LHCN-M2 (cell line): ENCODE results near the gene NDFIP2. TPM values are rescaled to one million over a fixed set of nuclear protein-coding genes. Genes with fewer than 3 reads are reported as not detected.

Source experiments
- DNase-seq: peaks from one replicate; pipeline ENCODE4 v3.0.0-alpha.2; 2012; ENCODE audit warnings: low read depth
- total RNA-seq: library from RNA; depleted of rRNA; stranded (reverse); fragments of >200 nt; gene quantifications from 2 replicates; pipeline ENCODE4 v1.2.3, GENCODE V29; 2014

NDFIP2 gene
- total RNA-seq, 1 experiment from 2014 or later: 44.1 TPM

- no peak for DNase-seq
These were observed 22.5 kb upstream of the NDFIP2 start for GRCh38 chr13:79458436-79458835.

DNA sequence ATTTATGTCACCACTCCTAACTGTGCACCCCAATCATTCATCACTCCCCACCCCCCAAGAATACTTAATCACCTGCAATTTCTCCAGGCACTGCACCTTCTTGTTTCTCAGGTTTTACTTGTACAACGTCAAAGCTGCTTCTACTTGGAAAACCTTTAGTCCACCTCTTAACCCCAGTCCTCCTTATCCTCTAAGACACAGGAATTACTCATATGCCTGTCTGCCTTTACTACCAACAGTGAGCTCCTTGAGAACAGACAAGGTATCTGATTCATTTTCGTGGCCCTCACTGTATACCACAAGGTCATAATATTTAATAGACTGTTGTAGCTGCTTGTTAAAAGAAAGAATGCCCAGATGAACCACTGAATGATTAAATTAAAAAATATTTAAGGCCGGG is 21.0 kb upstream of the NDFIP2 start:
- DNase-seq: no peak

GRCh38 chr13:79462895-79463294 is 18.1 kb upstream of the NDFIP2 start:
- DNase-seq: peak; percentile 63

GRCh38 chr13:79463604-79464003 is 17.4 kb upstream of the NDFIP2 start:
- no peak for DNase-seq

- no peak for DNase-seq
These were observed 14.1 kb upstream of the NDFIP2 start for GRCh38 chr13:79466872-79467271.

GRCh38 chr13:79468402-79468801 is 12.6 kb upstream of the NDFIP2 start:
- DNase-seq: no peak

- DNase-seq: no peak
These were observed 12.1 kb upstream of the NDFIP2 start for GRCh38 chr13:79468819-79469218.

- no peak for DNase-seq
These were observed 11.3 kb upstream of the NDFIP2 start for GRCh38 chr13:79469608-79470007.

- DNase-seq: no peak
These were observed 10.3 kb upstream of the NDFIP2 start for GRCh38 chr13:79470666-79471065.

GRCh38 chr13:79475569-79475968 is 5.4 kb upstream of the NDFIP2 start:
- DNase-seq: no peak

DNA sequence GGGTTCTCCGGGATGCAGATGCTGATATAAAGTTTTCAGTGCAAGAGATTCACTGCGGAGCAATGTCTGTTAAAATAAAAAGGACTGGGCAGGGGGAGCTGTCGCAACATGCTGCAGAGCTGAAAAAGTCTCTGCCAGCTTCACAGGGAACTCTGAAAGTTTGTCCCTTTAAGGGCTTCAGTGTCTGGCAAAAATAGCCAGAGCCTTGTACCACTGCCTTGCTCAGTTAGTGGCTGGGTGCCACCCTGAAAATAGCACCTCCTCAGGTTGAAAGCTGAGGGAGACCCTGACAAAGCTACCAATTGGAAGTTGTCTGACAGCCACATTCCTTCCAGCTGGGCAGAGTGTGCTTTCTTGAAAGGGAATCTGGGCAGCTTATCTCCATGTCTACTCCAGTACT is 3.0 kb upstream of the NDFIP2 start:
- DNase-seq: no peak

- DNase-seq: no peak
These were observed 1.1 kb upstream of the NDFIP2 start for GRCh38 chr13:79479882-79480281.

- no peak for DNase-seq
These were observed 714 bp downstream of the NDFIP2 start for GRCh38 chr13:79481685-79482052.

DNA sequence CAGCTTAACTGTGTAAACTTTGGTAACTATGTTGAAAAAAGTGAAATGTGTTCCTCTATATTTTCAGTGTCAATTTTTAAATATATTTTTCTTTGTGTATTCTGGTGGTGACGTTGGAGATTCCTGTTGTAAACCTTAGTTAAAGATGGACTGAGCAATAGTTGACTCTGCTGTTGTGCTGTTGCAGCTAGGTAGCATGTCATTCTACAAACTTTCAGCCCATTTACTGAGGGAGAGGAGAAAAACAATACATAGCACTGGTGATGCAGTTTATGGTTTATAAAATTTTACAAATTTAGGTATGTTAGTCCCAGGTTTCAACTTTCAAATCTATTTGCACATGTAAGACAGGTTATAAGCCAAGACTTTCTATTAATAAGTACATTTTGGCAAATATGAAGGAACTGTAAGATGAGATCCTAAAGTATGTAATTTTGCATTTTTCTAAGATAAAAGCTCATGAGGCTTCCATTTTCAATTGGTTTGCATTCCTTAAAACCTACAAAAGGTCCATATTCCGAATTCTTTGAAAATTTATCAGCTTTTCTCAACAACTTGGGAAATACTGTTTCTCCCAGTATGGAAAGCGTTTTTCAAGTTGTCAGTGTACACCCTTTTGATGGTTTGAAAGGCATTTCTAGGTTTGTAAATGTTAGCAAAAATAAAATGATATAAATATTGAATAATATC is 1.5 kb downstream of the NDFIP2 start:
- DNase-seq: no peak

- DNase-seq: peak; percentile 63
These were observed 2.2 kb downstream of the NDFIP2 start for GRCh38 chr13:79483086-79483706.

DNA sequence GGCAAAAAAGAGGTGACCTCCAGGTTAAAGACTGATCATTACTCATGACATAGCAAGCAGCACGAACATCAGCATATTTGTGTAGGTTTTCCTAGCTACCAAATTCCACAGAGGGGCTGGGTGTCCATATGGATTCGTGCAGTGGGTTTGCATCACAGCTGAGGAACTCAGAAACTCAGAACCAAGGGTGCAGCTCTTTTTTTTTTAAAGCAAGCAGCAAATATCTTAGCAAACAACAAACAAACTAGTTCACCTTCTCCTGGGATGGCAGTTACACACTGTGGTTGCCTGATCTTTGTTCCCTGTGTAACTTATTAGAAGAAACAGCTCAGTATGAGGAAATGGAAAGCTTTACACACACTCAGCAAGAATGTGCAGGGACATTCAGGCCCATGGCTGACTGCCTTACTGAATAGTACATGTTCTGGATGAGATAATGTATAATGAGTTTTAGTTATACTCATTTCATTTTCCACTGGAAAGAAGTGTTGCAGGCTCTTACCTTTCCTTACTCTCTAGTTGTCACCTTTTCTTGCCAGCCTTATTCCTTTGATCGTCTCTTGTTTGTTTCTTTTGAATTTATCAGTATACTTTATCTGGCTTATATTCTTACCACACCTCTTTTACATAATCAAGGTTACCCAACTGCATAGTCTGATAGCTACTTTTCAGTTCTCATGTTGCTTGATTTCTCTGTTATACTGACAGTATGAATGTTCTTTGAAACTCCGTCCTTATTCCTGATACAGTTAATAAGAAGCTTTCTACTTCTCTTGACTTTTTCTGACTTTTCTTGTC is 4.3 kb downstream of the NDFIP2 start:
- DNase-seq: peak; percentile 73

DNA sequence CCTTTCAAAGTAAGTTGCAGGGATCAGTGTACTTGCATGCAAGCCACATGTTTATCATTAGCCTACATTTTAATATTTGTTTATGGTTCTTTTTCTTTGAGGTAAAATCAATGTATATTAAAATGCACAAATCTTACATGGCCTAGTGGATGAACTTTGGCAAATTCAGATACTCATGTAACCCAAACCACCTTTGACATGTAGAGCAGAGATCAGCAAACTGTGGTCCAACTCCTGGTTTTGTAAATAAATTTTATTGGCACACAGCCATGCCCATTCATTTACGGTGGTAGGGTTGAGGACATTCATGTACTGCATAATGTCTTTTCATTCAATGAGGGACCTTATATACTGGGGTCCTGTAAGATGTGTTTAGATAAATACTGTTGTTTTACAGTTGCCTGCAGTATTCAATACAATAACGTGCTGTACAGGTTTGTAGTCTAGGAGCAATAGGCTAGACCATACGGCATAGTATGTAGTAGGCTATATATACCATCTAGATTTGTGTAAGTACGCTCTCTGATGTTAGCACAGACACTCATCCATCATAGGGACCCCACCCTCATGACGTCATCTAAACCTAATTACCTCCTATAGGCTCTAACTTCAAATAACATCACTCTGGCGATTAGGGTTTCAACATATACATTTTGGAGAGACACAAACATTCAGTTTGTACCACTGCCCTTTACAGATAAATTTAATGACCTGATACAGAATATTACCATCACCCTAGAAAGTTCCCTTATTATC is 5.7 kb downstream of the NDFIP2 start:
- no peak for DNase-seq

DNA sequence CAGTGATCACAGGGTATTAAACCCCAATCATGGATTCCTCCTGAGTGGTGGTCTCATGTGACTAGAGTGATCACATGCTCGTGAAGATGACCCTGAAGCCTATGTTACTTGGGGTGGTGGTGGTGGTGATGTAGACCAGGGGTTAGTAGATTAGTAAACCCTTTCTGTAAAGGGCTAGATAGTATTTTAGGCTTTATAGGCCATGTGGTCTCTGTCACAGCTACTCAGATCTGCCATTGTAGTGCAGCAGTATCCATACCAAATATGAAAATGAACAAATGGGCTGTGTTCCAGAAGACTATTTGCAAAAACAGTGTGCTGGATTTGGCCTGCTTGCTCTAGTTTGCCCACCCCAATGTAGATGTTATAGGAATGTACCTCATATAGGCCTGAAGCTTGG is 9.4 kb downstream of the NDFIP2 start:
- no peak for DNase-seq

DNA sequence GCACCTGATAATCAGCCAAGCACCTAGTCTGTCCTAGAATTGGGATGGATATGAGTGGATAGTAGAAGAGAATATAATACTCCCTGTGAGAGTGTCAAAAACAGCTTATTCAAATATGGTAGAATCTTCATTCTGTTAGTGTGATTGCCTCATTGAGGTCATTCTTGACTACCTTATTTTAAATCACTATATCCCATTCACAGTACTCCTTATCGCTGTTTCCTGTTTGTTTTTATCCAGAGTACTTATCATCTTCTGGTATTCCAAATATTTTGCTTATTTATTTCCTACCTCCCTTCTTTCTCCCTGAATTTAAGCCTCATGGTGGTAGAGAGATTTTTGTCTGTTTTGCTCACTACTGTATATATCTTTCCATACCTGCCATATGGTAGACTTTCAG is 9.9 kb downstream of the NDFIP2 start:
- no peak for DNase-seq

- DNase-seq: peak; percentile 52
These were observed 10.8 kb downstream of the NDFIP2 start for GRCh38 chr13:79491715-79492114.

- DNase-seq: peak; percentile 18
These were observed 11.4 kb downstream of the NDFIP2 start for GRCh38 chr13:79492313-79492798.
